Brain microvascular endothelial cell (primary cell): ENCODE data around the gene PPP1R12A.

Experiments used
- DNase-seq: peaks from one replicate; pipeline ENCODE4 v3.0.0-alpha.2; 2020
- H3K27ac ChIP-seq: fragments of 250-450 bp; sonication (Bioruptor Pico); 2 replicates; pipeline ENCODE4 v1.5.1; 2020; ENCODE audit warnings: mild to moderate bottlenecking, moderate library complexity
- H3K27me3 ChIP-seq: fragments of 250-450 bp; sonication (Bioruptor Pico); replicated peaks from 2 replicates; pipeline ENCODE4 v1.5.1; 2020; ENCODE audit warnings: mild to moderate bottlenecking
- H3K36me3 ChIP-seq: fragments of 250-450 bp; sonication (Bioruptor Pico); replicated peaks from 2 replicates; pipeline ENCODE4 v1.5.1; 2020; ENCODE audit warnings: mild to moderate bottlenecking
- H3K4me3 ChIP-seq: 2 replicates; pipeline ENCODE4 v1.5.1; 2011; ENCODE audit warnings: low read depth, mild to moderate bottlenecking, control low read depth, low read length, moderate library complexity
- CTCF ChIP-seq: IDR thresholded peaks from 2 replicates; pipeline ENCODE4 v1.5.1; 2011; ENCODE audit warnings: low read depth, mild to moderate bottlenecking, moderate library complexity, low read length, control low read depth, inconsistent platforms; ENCODE audit errors: missing control alignments
- in situ Hi-C: cut with HindIII; loops from 2 replicates; pipeline ENCODE4 v1.10.0; 2017; ENCODE audit warnings: low sequenced_read_pairs, low pct_ligation_motif_present

Gene PPP1R12A

DNA sequence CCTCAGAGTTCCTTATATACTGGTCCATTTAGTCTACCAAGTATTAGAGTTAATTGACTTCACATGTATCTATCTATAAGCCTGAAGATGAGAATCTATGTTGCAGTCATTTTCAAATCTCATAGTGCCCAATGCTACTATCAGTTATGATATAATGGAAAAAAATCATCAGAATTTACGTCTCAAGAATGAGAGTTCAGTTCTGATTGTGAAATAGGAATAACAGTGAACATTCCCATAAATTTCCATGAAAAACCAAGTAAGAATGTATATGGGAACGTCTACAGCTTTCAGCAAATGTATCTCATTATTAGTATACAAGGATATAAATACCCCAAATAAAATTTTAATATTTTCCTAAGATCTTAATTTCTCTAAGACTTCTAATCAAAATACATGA is 77.2 kb downstream of the PPP1R12A start:
- H3K27me3 ChIP-seq: no peaks in the 10 kb centered on the region
- no peaks in the 10 kb centered on the region for H3K36me3 ChIP-seq
- in situ Hi-C loops: no loop called here
- no peak overlapping the region for H3K4me3 ChIP-seq
- no peak overlapping the region for H3K27ac ChIP-seq
- TF ChIP-seq CTCF: no peak
- DNase-seq: no peak

- DNase-seq: no peak
- Histone ChIP-seq H3K27me3 (no peaks in the 10 kb centered on the region), H3K4me3 (no peak overlapping the region), H3K27ac (no peak overlapping the region), H3K36me3 (no peaks in the 10 kb centered on the region)
- TF ChIP-seq CTCF: no peak
- in situ Hi-C loops: no loop called here
Measured at GRCh38 chr12:79850610-79851299, 84.1 kb downstream of the PPP1R12A start.

DNA sequence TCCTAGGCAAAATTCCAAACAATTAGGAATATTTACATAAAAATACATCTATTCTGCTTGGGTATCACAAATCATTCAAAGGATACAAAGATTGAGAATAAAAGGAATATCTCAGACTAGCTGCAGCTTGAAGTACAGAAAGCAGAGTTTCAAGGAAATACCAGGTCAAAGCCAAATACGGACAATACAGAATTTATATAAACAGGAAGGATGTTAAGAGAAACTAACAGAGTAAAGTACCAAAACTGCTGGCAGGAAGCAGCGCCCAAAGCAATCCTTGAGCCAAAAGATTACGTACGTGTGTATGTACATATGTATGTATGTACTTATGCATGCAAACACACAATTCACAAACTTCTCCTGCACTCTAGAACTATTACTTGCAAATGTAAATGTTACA is 86.6 kb downstream of the PPP1R12A start:
- Histone ChIP-seq H3K36me3 (no peaks in the 10 kb centered on the region), H3K27me3 (no peaks in the 10 kb centered on the region), H3K27ac (no peak overlapping the region), H3K4me3 (no peak overlapping the region)
- TF ChIP-seq CTCF: no peak
- DNase-seq: no peak
- in situ Hi-C loops: no loop called here

GRCh38 chr12:79847417-79847816 is 87.5 kb downstream of the PPP1R12A start:
- H3K4me3 ChIP-seq: no peak overlapping the region
- no peak for TF ChIP-seq CTCF
- H3K27ac ChIP-seq: no peak overlapping the region
- in situ Hi-C loops: no loop called here
- H3K36me3 ChIP-seq: no peaks in the 10 kb centered on the region
- no peak for DNase-seq
- H3K27me3 ChIP-seq: no peaks in the 10 kb centered on the region

DNA sequence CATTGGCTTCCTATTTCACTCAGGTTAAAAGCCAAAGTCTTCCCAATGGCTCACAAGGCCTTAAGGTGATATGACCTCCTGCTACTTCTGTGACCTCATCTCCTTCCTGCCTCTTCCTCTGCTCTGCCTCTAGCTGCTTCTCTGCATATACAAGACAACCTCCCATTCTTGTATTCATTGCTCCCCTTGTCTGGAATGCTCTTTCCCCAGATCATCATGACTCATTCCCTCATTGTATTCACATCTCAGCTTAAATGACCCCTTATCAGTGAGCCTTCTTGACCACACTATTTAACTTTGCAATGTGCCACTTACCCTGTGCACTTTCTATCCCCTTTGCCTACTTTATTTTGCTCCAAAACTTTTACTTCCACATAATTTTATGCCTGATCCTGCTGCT is 90.2 kb downstream of the PPP1R12A start:
- no peaks in the 10 kb centered on the region for H3K36me3 ChIP-seq
- TF ChIP-seq CTCF: no peak
- H3K27ac ChIP-seq: peak overlapping the region; percentile 14
- H3K27me3 ChIP-seq: no peaks in the 10 kb centered on the region
- peak; percentile 72 for DNase-seq
- no peak overlapping the region for H3K4me3 ChIP-seq
- in situ Hi-C loops: no loop called here

DNA sequence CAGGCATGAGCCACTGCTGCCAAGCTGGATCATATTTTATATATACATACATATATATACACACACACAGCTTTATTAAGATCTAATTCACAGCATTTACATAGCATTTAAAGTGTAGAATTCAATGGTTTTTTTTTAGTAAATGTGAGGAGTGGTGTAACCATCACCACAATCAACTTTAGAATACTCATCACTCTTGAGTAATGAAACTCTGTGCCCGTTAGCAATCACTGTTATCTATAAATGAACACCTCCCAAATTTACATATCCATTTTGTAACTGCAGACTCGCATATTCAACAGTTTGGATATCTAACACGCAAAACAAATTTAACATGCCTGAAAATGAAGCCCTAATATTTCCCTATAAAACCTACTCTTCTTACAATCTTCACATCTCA is 90.9 kb downstream of the PPP1R12A start:
- Histone ChIP-seq H3K36me3 (peaks cover 5% of the 10 kb centered on the region), H3K27me3 (no peaks in the 10 kb centered on the region), H3K27ac (no peak overlapping the region), H3K4me3 (no peak overlapping the region)
- in situ Hi-C loops: no loop called here
- DNase-seq: no peak
- no peak for TF ChIP-seq CTCF
